GM12878 (cell line): ENCODE results near the gene CELF2. TPM values are rescaled to one million over a fixed set of nuclear protein-coding genes. Genes with fewer than 3 reads are reported as not detected.

Experiments
- ATAC-seq: fragments of 200-7000 bp; cut with Tn5 transposase; 3 replicates; pipeline ENCODE4 v1.9.1; 2020; ENCODE audit warnings: mild to moderate bottlenecking, moderate library complexity
- BruUV-seq: library from RNA; stranded (reverse); fragments of 400-500 nt; replicated peaks from 2 replicates; lab custom pipeline; 2021; lab: Mats Ljungman, UMichigan
- CTCF ChIA-PET: fragments of 300-600 bp; sonication (Branson Sonifier 250); formaldehyde crosslinking; extraction: SDS; loops from one replicate; lab custom pipeline; 2021; ENCODE audit warnings: inconsistent platforms; lab: Yijun Ruan, JAX
- POLR2A ChIA-PET: fragments of 350-600 bp; formaldehyde crosslinking; extraction: SDS; loops from one replicate; lab custom pipeline; 2021; ENCODE audit warnings: inconsistent platforms; lab: Charles Lee
- RAD21 ChIA-PET: fragments of 300-600 bp; sonication (Branson Sonifier 250); formaldehyde crosslinking; loops from one replicate; lab custom pipeline; 2023; ENCODE audit warnings: antibody characterized with exemption; ENCODE audit not compliant: unreplicated experiment; lab: Charles Lee
- SMC1A ChIA-PET: fragments of 300-600 bp; sonication (Branson Sonifier 250); formaldehyde crosslinking; loops from one replicate; lab custom pipeline; 2023; ENCODE audit not compliant: unreplicated experiment, uncharacterized antibody; lab: Charles Lee
- DNase-seq: peaks from one replicate; pipeline ENCODE4 v3.0.0-alpha.2; 2011; ENCODE audit warnings: low read depth, low spot score
- FAIRE-seq: peaks from 3 replicates; lab custom pipeline; 2011; peaks lifted over from hg19 to GRCh38; lab: Jason Lieb, UNC
- H2AFZ ChIP-seq: 2 replicates; pipeline ENCODE4 v1.6.0; 2011; ENCODE audit warnings: low read depth, low read length, control low read depth; ENCODE audit not compliant: control insufficient read depth
- H3K27ac ChIP-seq: 2 replicates; pipeline ENCODE4 v1.5.1; 2011; ENCODE audit warnings: control low read depth; ENCODE audit not compliant: control insufficient read depth, insufficient read depth
- H3K27me3 ChIP-seq, 2 experiments: replicated peaks in 1 of 2; 2 replicates each; pipeline versions ENCODE4 v1.6.0 to v1.6.1; 2011; ENCODE audit warnings: low read length in 1 of 2; ENCODE audit not compliant: control insufficient read depth in 2 of 2, insufficient read depth in 2 of 2
- H3K36me3 ChIP-seq, 2 experiments: 2 replicates each; pipeline ENCODE4 v1.5.1; 2011; ENCODE audit warnings: low read length in 1 of 2; ENCODE audit not compliant: control insufficient read depth in 2 of 2, insufficient read depth in 2 of 2
- H3K4me1 ChIP-seq: 2 replicates; pipeline ENCODE4 v1.6.1; 2011; ENCODE audit warnings: mild to moderate bottlenecking, low read length, moderate library complexity, mixed read lengths; ENCODE audit not compliant: control insufficient read depth, insufficient read depth
- H3K4me2 ChIP-seq: 2 replicates; pipeline ENCODE4 v1.6.0; 2011; ENCODE audit warnings: control low read depth; ENCODE audit not compliant: control insufficient read depth, insufficient read depth
- H3K4me3 ChIP-seq: fragments of 200-600 bp; sonication (generic); 2 replicates; pipeline ENCODE4 v1.5.1; 2016
- H3K79me2 ChIP-seq: 2 replicates; pipeline ENCODE4 v1.6.0; 2011; ENCODE audit warnings: low read length; ENCODE audit not compliant: control insufficient read depth, insufficient read depth
- H3K9ac ChIP-seq: 2 replicates; pipeline ENCODE4 v1.8.0; 2011; ENCODE audit warnings: low read length, control low read depth, mixed read lengths; ENCODE audit not compliant: control insufficient read depth, insufficient read depth
- H3K9me3 ChIP-seq: replicated peaks from 3 replicates; pipeline ENCODE4 v1.5.1; 2011; ENCODE audit warnings: mild to moderate bottlenecking, low read length; ENCODE audit not compliant: control insufficient read depth, insufficient read depth
- H4K20me1 ChIP-seq: 2 replicates; pipeline ENCODE4 v1.6.0; 2011; ENCODE audit not compliant: control insufficient read depth, insufficient read depth
- ASH2L ChIP-seq: fragments of 300-600, 200-600 bp; sonication (generic); IDR thresholded peaks from 2 replicates; pipeline ENCODE4 v1.6.1; 2017; ENCODE audit warnings: low read depth, mild to moderate bottlenecking, borderline replicate concordance
- CEBPB ChIP-seq, 2 experiments: fragments of 150-350 bp in 1 of 2; IDR thresholded peaks; 2 replicates each; pipeline ENCODE4 v1.6.1; 2012 to 2014; ENCODE audit warnings: low read depth in 2 of 2, low read length in 2 of 2, borderline replicate concordance in 1 of 2, inconsistent platforms in 1 of 2
- CREM ChIP-seq: IDR thresholded peaks from 2 replicates; pipeline ENCODE4 v1.6.1; 2014; ENCODE audit warnings: antibody characterized with exemption, low read depth
- ETV6 ChIP-seq, 2 experiments: fragments of 450-650 bp in 1 of 2; IDR thresholded peaks in 1 of 2; conservative IDR thresholded peaks in 1 of 2; 2 replicates each; pipeline ENCODE4 v1.6.1; 2014; ENCODE audit warnings: antibody characterized with exemption in 1 of 2, borderline replicate concordance in 1 of 2, low read depth in 1 of 2, mild to moderate bottlenecking in 1 of 2, moderate library complexity in 1 of 2
- FOS ChIP-seq: IDR thresholded peaks from 3 replicates; pipeline ENCODE4 v1.6.1; 2011; ENCODE audit warnings: borderline replicate concordance; ENCODE audit not compliant: insufficient read length; ENCODE audit errors: extremely low read depth
- HDAC6 ChIP-seq: fragments of 200-600 bp; sonication (generic); IDR thresholded peaks from one replicate; pipeline ENCODE4 v1.8.0; 2017; ENCODE audit warnings: antibody characterized with exemption; ENCODE audit not compliant: unreplicated experiment
- IKZF1 ChIP-seq: fragments of 450-650 bp; conservative IDR thresholded peaks from 2 replicates; pipeline ENCODE4 v1.6.1; 2017; ENCODE audit warnings: antibody characterized with exemption, mild to moderate bottlenecking
- KAT2A ChIP-seq: conservative IDR thresholded peaks from 2 replicates; pipeline ENCODE4 v1.6.1; 2011; ENCODE audit warnings: low read depth, low read length; ENCODE audit not compliant: control insufficient read depth
- NBN ChIP-seq: fragments of 450-650 bp; IDR thresholded peaks from 2 replicates; pipeline ENCODE4 v1.6.1; 2016
- NR2F1 ChIP-seq: fragments of 450-650 bp; conservative IDR thresholded peaks from 2 replicates; pipeline ENCODE4 v1.6.1; 2017; ENCODE audit warnings: mild to moderate bottlenecking
- RUNX3 ChIP-seq: IDR thresholded peaks from 2 replicates; pipeline ENCODE4 v1.6.1; 2012; ENCODE audit warnings: low read length, inconsistent platforms
- STAT3 ChIP-seq: IDR thresholded peaks from 2 replicates; pipeline ENCODE4 v1.6.1; 2011; ENCODE audit warnings: low read depth, low read length, improper control_type of control experiment
- ZZZ3 ChIP-seq: IDR thresholded peaks from 2 replicates; pipeline ENCODE4 v1.6.1; 2011; ENCODE audit warnings: low read depth; ENCODE audit not compliant: control insufficient read depth, insufficient read length
- WGBS: methylation state at CpG from one replicate; pipeline ENCODE4 v1.1.6; 2016; ENCODE audit warnings: low lambda C conversion rate; ENCODE audit not compliant: insufficient replicate concordance, insufficient coverage; ENCODE audit errors: missing lambda C conversion rate; 5-methylcytosine and 5-hydroxymethylcytosine counted together
- in situ Hi-C: fragments of 300-500 bp; cut with MboI; formaldehyde crosslinking; loops from 9 replicates; pipeline ENCODE4 v1.14.3; 2018; ENCODE audit warnings: mixed read lengths
- intact Hi-C: fragments of 100-400 bp; cut with micrococcal nuclease; formaldehyde crosslinking; loops from one replicate; pipeline ENCODE4 v1.14.2; 2022; ENCODE audit not compliant: unreplicated experiment
- polyA plus RNA-seq, 11 experiments: library from polyadenylated mRNA; depleted of rRNA in 4 of 11; unstranded in 6 of 11; stranded (reverse) in 5 of 11; fragments of >200 nt; fragmentation: Nextera tagmentation in 4 of 11; fragmentation: Illumina TruSeq in 1 of 11; extraction: Ambion mirVana in 4 of 11; extraction: Trizol in 1 of 11; gene quantifications; 1 replicate in 1 of 11; 2 replicates in 10 of 11; pipeline versions ENCODE4 v1.2.1 to v1.2.3, GENCODE V29; 2011 to 2016; ENCODE audit warnings: inconsistent platforms in 2 of 11, missing spikeins in 2 of 11, low read depth in 1 of 11
- total RNA-seq, 4 experiments: library from RNA; depleted of rRNA in 3 of 4; stranded (reverse); fragments of >200 nt in 3 of 4; fragmentation: Illumina TruSeq in 1 of 4; extraction: Trizol in 1 of 4; gene quantifications; 2 replicates each; pipeline versions ENCODE4 v1.2.1 to v1.2.3, GENCODE V29; 2013 to 2021
- TF ChIP-seq, protein P1 (sequence below): fragments of 450-650 bp; IDR thresholded peaks from 2 replicates; pipeline ENCODE4 v1.6.1; 2016; ENCODE audit warnings: mild to moderate bottlenecking, moderate library complexity, borderline replicate concordance
- TF ChIP-seq, protein P2 (sequence below): fragments of 450-650 bp; formaldehyde crosslinking; IDR thresholded peaks from 2 replicates; pipeline ENCODE4 v1.5.0; 2022; ENCODE audit warnings: mild to moderate bottlenecking, missing genetic modification characterization
- TF ChIP-seq, protein P3 (sequence below): IDR thresholded peaks from 2 replicates; pipeline ENCODE4 v1.6.1; 2011; ENCODE audit warnings: low read depth, low read length, improper control_type of control experiment, borderline replicate concordance

Gene CELF2
- total and polyA plus RNA-seq, 10 of the 15 experiments (the other 5 are each of a cell fraction or from before 2014, with no cell fraction given): 20.8 to 129 (median 86.3) TPM

DNA sequence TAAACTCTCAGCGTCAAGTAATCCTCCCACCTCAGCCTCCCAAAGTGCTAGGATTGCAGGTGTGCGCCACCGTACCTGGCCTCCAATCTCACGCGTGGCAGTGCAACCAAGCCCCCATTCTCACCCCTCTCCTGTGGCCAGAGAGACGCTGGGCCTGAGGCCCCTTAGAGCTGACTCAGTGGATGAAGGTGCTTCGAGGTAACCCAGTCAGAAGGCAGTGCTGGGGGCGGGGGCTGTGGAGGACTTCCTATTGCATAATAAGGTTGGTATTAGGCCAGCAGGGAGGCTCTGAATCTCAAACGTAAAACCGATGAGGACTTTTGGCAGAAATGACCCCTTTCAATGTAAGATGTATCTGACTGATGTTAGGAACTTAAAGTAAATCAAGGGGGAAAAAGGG lies 364.5 kb downstream of the CELF2 start:
- no peak overlapping the region for H3K27ac ChIP-seq
- ChIA-PET SMC1A (no interaction called here), CTCF (no interaction called here), POLR2A (no interaction called here), RAD21 (no interaction called here)
- in situ Hi-C loops: no loop called here
- no peaks in the 10 kb centered on the region for H3K79me2 ChIP-seq
- H3K27me3 ChIP-seq: no peaks in the 10 kb centered on the region; a peak in 1 of 4 replicates
- no peaks in the 10 kb centered on the region for H4K20me1 ChIP-seq
- H3K4me1 ChIP-seq: no peaks in the 10 kb centered on the region
- no TSS peak for BruUV-seq
- no peak for ATAC-seq
- H3K4me3 ChIP-seq: no peak overlapping the region
- FAIRE-seq: no peak
- H3K9me3 ChIP-seq: no peaks in the 10 kb centered on the region; the same call in 2 of the 3 replicates
- H3K9ac ChIP-seq: no peak overlapping the region
- no peak for DNase-seq
- no peak overlapping the region for H2AFZ ChIP-seq
- no peak overlapping the region for H3K4me2 ChIP-seq
- intact Hi-C loops: no loop called here
- no peaks in the 10 kb centered on the region for H3K36me3 ChIP-seq
- WGBS: 57% methylated on average over 10 of the region's 10 CpGs
- no peak for TF ChIP-seq ZZZ3
- no peak for TF ChIP-seq NBN
- TF ChIP-seq, protein P1, sequence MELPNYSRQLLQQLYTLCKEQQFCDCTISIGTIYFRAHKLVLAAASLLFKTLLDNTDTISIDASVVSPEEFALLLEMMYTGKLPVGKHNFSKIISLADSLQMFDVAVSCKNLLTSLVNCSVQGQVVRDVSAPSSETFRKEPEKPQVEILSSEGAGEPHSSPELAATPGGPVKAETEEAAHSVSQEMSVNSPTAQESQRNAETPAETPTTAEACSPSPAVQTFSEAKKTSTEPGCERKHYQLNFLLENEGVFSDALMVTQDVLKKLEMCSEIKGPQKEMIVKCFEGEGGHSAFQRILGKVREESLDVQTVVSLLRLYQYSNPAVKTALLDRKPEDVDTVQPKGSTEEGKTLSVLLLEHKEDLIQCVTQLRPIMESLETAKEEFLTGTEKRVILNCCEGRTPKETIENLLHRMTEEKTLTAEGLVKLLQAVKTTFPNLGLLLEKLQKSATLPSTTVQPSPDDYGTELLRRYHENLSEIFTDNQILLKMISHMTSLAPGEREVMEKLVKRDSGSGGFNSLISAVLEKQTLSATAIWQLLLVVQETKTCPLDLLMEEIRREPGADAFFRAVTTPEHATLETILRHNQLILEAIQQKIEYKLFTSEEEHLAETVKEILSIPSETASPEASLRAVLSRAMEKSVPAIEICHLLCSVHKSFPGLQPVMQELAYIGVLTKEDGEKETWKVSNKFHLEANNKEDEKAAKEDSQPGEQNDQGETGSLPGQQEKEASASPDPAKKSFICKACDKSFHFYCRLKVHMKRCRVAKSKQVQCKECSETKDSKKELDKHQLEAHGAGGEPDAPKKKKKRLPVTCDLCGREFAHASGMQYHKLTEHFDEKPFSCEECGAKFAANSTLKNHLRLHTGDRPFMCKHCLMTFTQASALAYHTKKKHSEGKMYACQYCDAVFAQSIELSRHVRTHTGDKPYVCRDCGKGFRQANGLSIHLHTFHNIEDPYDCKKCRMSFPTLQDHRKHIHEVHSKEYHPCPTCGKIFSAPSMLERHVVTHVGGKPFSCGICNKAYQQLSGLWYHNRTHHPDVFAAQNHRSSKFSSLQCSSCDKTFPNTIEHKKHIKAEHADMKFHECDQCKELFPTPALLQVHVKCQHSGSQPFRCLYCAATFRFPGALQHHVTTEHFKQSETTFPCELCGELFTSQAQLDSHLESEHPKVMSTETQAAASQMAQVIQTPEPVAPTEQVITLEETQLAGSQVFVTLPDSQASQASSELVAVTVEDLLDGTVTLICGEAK: no peak
- no peak for TF ChIP-seq KAT2A
- TF ChIP-seq IKZF1: no peak
- TF ChIP-seq ETV6 (conservative IDR thresholded peaks at IDR 0.05 in 1 of 2, IDR thresholded peaks at IDR 0.05 in 1 of 2; ENCODE audit: borderline replicate concordance in 1 of 2, low read depth in 1 of 2): no peak
- no peak for TF ChIP-seq RUNX3
- TF ChIP-seq NR2F1: no peak
- TF ChIP-seq HDAC6: no peak
- no peak for TF ChIP-seq CEBPB (IDR thresholded peaks at IDR 0.05; ENCODE audit: borderline replicate concordance in 1 of 2, low read depth in 2 of 2, low read length in 2 of 2)
- TF ChIP-seq, protein P2, sequence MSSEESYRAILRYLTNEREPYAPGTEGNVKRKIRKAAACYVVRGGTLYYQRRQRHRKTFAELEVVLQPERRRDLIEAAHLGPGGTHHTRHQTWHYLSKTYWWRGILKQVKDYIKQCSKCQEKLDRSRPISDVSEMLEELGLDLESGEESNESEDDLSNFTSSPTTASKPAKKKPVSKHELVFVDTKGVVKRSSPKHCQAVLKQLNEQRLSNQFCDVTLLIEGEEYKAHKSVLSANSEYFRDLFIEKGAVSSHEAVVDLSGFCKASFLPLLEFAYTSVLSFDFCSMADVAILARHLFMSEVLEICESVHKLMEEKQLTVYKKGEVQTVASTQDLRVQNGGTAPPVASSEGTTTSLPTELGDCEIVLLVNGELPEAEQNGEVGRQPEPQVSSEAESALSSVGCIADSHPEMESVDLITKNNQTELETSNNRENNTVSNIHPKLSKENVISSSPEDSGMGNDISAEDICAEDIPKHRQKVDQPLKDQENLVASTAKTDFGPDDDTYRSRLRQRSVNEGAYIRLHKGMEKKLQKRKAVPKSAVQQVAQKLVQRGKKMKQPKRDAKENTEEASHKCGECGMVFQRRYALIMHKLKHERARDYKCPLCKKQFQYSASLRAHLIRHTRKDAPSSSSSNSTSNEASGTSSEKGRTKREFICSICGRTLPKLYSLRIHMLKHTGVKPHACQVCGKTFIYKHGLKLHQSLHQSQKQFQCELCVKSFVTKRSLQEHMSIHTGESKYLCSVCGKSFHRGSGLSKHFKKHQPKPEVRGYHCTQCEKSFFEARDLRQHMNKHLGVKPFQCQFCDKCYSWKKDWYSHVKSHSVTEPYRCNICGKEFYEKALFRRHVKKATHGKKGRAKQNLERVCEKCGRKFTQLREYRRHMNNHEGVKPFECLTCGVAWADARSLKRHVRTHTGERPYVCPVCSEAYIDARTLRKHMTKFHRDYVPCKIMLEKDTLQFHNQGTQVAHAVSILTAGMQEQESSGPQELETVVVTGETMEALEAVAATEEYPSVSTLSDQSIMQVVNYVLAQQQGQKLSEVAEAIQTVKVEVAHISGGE (CRISPR knock-in tag): no peak
- TF ChIP-seq, protein P3, sequence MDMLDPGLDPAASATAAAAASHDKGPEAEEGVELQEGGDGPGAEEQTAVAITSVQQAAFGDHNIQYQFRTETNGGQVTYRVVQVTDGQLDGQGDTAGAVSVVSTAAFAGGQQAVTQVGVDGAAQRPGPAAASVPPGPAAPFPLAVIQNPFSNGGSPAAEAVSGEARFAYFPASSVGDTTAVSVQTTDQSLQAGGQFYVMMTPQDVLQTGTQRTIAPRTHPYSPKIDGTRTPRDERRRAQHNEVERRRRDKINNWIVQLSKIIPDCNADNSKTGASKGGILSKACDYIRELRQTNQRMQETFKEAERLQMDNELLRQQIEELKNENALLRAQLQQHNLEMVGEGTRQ: no peak
- no peak for TF ChIP-seq CREM
- TF ChIP-seq STAT3: no peak
- no peak for TF ChIP-seq ASH2L
- TF ChIP-seq FOS: no peak
